ENCODE data around the gene PDE8B. TPM values are rescaled to one million over a fixed set of nuclear protein-coding genes. Genes with fewer than 3 reads are reported as not detected.

PDE8B gene
- total RNA-seq, 1 donor from 2014 or later = 2.9 TPM

- Mint-ChIP-seq H3K27me3 (ENCODE audit: low read depth) (no peaks in the 10 kb centered on the region), H3K9me3 (no peaks in the 10 kb centered on the region), H3K4me3 (no peak overlapping the region), H3K36me3 (no peaks in the 10 kb centered on the region), H3K4me1 (peaks cover 43% of the 10 kb centered on the region), H3K27ac (peak overlapping the region; percentile 69)
- DNase-seq (ENCODE audit: low spot score in 2 of 2, unreplicated experiment in 2 of 2) = no peak
- no peak for TF ChIP-seq CTCF (IDR thresholded peaks at IDR 0.05; ENCODE audit: unreplicated experiment)
Observed at GRCh38 chr5:77337246-77337645, 126.8 kb downstream of the PDE8B start.

- Mint-ChIP-seq H3K4me1 (peaks cover 43% of the 10 kb centered on the region), H3K9me3 (no peaks in the 10 kb centered on the region), H3K4me3 (no peak overlapping the region), H3K27ac (peak overlapping the region; percentile 69), H3K36me3 (no peaks in the 10 kb centered on the region), H3K27me3 (ENCODE audit: low read depth) (peaks cover 2% of the 10 kb centered on the region)
- peak; percentile 49 to 75 for DNase-seq (ENCODE audit: low spot score in 2 of 2, unreplicated experiment in 2 of 2)
- TF ChIP-seq CTCF (IDR thresholded peaks at IDR 0.05; ENCODE audit: unreplicated experiment) = no peak
Observed at GRCh38 chr5:77337686-77338085, 127.2 kb downstream of the PDE8B start.

- TF ChIP-seq CTCF (IDR thresholded peaks at IDR 0.05; ENCODE audit: unreplicated experiment) = no peak
- DNase-seq (ENCODE audit: low spot score in 2 of 2, unreplicated experiment in 2 of 2) = no peak
- no peak overlapping the region for H3K27ac Mint-ChIP-seq
- H3K4me3 Mint-ChIP-seq = no peak overlapping the region
- H3K27me3 Mint-ChIP-seq (ENCODE audit: low read depth) = peaks cover 2% of the 10 kb centered on the region
- no peaks in the 10 kb centered on the region for H3K9me3 Mint-ChIP-seq
- peaks cover 37% of the 10 kb centered on the region for H3K4me1 Mint-ChIP-seq
- H3K36me3 Mint-ChIP-seq = no peaks in the 10 kb centered on the region
Observed at GRCh38 chr5:77339337-77339890, 128.9 kb downstream of the PDE8B start.

- Mint-ChIP-seq H3K4me3 (no peak overlapping the region), H3K36me3 (no peaks in the 10 kb centered on the region), H3K9me3 (no peaks in the 10 kb centered on the region), H3K27ac (no peak overlapping the region), H3K27me3 (ENCODE audit: low read depth) (peaks cover 12% of the 10 kb centered on the region), H3K4me1 (peaks cover 4% of the 10 kb centered on the region)
- no peak for TF ChIP-seq CTCF (IDR thresholded peaks at IDR 0.05; ENCODE audit: unreplicated experiment)
- DNase-seq (ENCODE audit: low spot score in 2 of 2, unreplicated experiment in 2 of 2) = no peak
Observed at GRCh38 chr5:77343165-77343564, 132.7 kb downstream of the PDE8B start.

GRCh38 chr5:77347435-77348098, 137.1 kb downstream of the PDE8B start:
- Mint-ChIP-seq H3K36me3 (no peaks in the 10 kb centered on the region), H3K9me3 (no peaks in the 10 kb centered on the region), H3K27ac (no peak overlapping the region), H3K27me3 (ENCODE audit: low read depth) (peaks cover 17% of the 10 kb centered on the region), H3K4me1 (no peaks in the 10 kb centered on the region), H3K4me3 (no peak overlapping the region)
- DNase-seq (ENCODE audit: low spot score in 2 of 2, unreplicated experiment in 2 of 2) = no peak
- TF ChIP-seq CTCF (IDR thresholded peaks at IDR 0.05; ENCODE audit: unreplicated experiment) = no peak

Measured in mesothelial cell of epicardium (in vitro differentiated cells).